IPS-18c (cell line): Measurements from ENCODE around the gene GAB3.

Experiments
- H3K4me3 ChIP-seq: 2 replicates; pipeline ENCODE4 v1.7.0; 2013; ENCODE audit warnings: low read depth, mild to moderate bottlenecking, low read length, moderate library complexity; ENCODE audit not compliant: insufficient read depth
- H3K9me3 ChIP-seq: one replicate; pipeline ENCODE4 v1.6.1; 2013; ENCODE audit warnings: mild to moderate bottlenecking, low read length, moderate library complexity; ENCODE audit not compliant: control insufficient read depth, insufficient read depth

GAB3 gene

DNA sequence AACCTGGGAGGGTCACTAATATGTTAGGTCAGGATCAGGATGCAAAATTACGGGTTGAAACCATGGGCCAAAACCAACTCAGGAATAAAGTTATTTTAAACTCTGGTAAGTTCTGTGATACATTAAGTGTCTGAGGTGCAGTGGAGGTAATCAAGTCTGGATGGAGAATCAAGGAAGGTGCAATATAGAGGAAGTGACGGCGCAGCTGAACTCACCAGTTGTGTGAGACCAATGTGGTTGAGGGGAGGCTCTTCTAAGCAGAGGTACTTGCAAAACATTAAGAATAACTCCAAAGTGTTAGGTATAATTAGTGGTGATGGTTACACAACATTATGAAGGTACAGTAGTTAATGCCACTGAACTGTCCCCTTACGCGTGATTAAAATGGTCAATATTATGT is 19.7 kb downstream of the GAB3 start:
- H3K9me3 ChIP-seq, result no peaks in the 10 kb centered on the region
- no peak overlapping the region for H3K4me3 ChIP-seq

DNA sequence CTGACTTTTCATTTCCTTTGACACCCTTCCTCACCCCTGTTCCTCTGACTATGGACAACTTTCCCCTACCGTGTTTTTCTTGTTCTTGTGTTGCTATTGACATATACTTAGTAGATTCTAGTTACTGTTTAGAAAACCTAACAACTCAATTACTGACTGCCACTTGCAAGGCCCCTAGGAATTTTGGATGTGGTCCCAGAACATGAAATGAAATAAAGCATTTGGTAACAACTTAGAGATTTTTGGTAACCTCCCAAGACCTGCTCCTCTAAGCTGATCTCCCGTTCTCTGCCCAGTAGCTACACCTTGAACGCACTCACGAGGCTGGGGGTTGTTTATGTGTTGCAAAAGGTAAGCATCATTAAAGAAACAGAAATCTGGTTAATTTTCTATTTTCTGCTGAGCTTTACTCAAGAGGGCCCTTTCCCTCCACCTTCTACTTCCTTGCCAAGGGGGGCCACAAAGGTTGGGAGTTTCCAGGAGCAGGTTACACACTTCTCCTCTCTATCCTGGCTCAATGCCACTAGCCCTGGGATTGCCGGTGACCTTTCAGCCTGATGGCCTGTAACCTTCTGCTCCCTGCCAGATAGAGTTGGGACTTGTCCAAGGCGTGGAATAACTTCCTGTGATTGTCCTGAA is 20.5 kb downstream of the GAB3 start:
- no peak overlapping the region; the same call in 1 of the 2 replicates for H3K4me3 ChIP-seq

DNA sequence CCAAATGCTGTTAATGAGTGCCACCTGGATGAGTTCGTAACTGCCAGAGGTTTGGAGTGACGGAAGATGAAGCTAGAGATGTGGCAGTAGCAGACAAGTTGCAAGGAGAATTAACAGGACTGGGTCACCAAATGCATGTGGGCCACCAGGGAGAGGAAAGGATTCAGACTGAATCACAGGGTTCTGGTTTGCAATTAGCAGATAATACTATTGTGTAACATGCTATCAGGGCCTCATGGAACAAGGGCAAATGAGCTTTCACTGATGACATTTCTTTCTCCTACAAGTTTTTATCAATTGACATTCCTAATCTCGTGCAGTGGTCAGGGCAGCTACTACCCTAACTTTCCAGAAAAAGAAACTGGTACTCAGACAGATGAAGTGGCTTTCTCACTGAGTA is 21.4 kb downstream of the GAB3 start:
- H3K4me3 ChIP-seq, result no peak overlapping the region
- no peaks in the 10 kb centered on the region for H3K9me3 ChIP-seq

More for the DNA sequence above, 20.5 kb downstream of the GAB3 start:
- no peaks in the 10 kb centered on the region for H3K9me3 ChIP-seq

DNA sequence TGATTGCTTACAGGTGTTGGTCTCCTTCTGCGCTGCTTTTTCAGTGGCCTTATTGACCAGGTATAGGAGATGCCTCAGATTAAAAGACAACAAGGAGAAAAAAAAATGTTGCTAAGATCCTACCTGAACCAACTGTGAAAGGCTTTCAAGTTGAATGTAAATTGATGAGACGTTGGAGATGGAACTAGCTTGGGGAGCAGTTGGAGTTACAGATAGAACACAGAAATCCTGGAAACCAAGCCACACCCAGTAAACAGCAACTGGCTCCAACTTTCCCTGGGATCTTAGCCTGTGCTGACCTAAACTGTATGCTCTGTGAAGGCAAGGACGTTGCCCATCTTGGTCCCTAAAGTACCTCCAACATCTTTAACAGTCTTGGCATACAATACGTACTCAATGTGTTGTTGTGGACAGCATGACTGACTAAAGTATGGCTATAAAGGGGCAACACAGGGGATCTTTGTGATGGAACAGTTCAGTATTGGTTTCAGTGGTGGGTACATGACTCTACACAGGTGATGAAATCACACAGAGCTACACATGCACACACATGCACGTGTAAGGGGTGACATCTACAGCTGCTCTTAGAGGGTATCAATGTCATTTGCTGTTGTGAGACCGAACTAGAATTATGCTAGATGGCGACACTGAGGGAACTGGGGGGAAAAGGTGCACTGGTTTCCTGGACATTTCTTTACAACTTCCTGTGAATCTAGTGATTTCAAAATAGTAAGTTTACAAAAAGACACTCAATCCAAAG is 22.3 kb downstream of the GAB3 start:
- Histone ChIP-seq H3K4me3 (no peak overlapping the region), H3K9me3 (no peaks in the 10 kb centered on the region)

DNA sequence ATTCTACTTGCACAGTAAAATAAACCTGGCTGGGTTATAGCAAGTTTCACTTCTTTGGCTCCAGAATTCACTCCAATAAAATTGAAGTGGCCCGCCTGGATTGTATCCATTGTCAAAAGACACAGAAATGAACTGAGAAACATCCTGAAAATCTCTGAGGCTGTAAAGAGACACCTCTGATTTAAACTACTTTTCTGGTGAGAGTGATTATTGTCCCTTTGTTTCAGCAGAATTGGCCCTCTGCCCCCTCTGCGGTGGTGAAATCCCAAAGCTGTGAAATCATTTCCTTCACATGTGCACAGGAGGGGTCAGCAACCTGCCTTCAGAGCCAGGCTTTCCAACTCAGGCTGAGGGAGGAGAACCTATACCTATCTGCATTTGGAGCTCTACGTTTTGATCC is 23.0 kb downstream of the GAB3 start:
- Histone ChIP-seq H3K4me3 (no peak overlapping the region), H3K9me3 (no peaks in the 10 kb centered on the region)

DNA sequence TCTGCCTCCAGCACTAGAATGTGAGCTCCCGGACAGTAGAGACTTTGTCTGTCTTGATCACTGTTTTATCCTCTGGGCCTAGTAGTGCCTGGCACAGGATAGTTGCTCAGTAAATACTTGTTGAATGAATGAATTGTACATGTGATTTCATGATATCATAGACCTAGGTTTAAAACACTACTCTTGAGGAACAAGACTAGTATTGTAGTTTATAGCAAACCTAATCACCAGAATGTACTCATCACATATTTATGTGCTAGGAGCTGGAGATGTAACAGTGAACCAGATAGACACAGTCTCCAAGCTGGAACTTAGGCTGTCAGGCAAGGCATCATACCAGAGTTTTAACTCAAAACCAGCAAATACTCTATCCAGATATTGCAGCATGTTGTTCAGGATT is 23.5 kb downstream of the GAB3 start:
- no peaks in the 10 kb centered on the region for H3K9me3 ChIP-seq
- H3K4me3 ChIP-seq, result no peak overlapping the region

DNA sequence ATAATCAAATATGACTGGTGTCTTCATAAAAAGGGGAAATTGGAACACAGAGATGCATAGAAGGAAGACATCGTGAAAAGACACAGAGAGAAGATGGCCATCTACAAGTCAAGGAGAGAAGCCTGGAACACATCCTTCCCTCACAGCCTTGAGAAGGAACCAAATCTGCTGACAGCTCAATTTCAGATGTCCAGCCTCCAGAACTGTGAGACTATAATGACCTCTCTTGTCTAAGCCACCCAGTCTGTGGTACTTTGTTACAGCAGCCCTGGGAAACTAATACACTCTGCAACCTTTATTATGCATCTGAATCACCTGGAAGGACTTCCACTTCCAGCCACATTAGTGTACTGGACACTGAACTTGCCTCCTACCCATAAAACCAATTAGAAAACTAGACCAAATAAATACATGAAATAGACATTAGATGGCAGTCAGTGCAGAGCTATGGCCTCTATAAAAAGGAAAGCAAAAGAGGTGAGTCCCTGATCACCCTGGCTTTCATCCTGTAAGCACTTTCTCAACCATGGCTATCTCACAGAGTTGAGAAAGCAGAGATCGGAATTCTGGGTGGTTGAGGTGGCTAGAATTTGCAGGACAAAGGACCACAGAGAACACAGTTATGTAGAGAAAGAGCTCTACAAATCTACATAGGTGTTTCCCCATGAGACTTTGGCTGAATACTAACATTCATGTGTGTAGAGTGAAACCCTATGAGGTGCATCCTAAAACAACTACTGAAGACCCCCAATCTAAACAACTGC is 25.7 kb downstream of the GAB3 start:
- Histone ChIP-seq H3K4me3 (no peak overlapping the region), H3K9me3 (peaks cover 2% of the 10 kb centered on the region)

DNA sequence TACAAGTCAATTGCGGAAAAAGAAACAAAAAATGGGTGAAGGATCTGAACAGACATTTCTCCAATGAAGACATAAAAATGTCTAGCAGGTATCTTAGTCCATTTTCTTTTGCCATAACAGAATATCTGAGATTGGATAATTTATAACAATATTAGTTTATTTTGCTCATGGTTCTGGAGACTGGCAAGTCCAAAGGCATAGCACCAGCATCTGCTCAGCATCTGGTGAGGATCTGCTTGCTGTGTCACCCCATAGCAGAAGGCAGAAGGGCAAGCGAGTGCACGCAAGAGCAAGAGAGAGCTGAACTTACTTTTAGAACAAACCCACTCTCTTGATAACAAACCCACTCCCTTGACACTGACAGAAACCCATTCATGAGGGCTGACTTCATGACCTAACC is 29.7 kb downstream of the GAB3 start:
- H3K9me3 ChIP-seq, result peaks cover 8% of the 10 kb centered on the region
- H3K4me3 ChIP-seq, result no peak overlapping the region

DNA sequence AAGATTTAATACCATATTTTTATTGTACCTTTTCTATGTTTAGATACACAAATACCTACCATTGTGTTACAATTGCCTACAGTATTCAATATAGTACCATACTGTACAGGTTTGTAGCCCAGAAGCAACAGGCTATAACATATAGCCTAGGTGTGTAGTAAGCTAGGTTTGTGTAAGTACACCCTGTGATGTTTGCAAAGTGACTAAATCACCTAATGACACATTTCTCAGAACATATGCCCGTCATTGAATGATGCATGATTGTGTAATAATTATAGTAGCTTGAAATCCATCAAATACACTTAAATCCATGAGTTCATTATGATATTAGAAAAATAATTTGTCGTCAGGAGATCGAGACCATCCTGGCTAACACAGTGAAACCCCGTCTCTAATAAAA is 30.8 kb downstream of the GAB3 start:
- no peak overlapping the region for H3K4me3 ChIP-seq
- peaks cover 8% of the 10 kb centered on the region for H3K9me3 ChIP-seq

DNA sequence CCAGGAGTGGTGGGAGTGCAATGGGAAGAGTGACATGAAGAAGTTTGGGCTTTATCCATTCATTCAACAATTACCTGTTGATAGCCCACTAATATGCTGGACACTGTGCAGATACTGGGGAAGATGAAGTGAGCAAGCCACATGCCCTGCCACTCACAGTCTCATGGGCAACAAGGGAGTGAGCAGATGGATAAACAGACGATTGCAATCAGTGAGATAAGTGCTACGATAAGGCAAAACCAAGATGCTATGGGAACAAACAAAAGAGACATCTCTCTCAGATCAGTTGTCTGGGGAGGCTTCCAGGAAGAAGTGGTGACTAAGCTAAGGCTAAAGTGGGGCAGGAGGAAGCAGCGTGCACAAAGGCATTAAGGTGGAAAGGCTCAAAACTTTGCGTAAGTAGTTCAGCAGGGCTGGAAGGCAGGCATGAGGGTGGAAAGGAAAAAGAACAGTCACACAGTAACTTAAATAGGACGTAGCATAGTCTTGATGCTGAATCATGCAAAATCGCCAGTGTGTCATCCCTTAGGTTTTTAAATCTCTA is 31.7 kb downstream of the GAB3 start:
- H3K4me3 ChIP-seq, result no peak overlapping the region; the same call in 1 of the 2 replicates
- peaks cover 10% of the 10 kb centered on the region for H3K9me3 ChIP-seq

DNA sequence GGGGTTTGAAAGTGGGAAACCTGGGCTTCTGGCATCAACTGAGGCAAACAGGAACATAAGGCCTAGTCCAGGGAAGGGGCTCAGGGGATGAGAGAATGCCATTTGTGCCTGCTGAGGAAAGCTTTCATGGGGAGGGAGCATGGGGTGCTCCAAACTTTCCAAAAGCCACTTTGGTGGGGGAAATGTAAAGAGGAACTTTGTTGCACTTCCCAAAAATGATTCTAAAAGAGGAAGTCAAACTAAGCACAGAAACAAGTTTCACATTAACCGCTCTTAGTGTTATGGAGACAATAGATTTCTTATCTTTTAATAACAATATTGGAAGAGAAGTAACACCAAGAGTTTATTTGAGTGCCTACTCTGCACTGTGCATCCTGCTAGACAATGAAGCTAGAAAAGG is 32.3 kb downstream of the GAB3 start:
- Histone ChIP-seq H3K4me3 (no peak overlapping the region), H3K9me3 (peaks cover 14% of the 10 kb centered on the region)

DNA sequence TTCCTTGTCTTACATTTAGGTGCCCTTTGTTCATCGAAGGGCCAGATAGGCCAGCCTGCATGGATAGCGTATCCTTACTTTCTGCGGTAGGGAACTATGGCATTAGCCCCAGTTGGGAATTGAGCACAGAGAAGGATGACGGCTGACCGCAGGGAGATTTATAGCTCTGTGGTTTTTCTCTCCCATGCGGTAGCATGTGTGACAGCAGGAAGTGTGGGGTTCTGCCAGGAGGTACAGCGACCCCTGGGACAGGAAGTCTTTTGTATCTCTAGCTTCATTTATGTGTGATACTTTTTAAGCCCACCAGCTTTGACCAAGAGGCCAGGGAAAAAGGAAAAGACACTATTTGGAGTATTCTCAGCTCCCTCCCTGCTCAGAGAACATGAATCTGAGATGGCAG is 33.1 kb downstream of the GAB3 start:
- Histone ChIP-seq H3K9me3 (peaks cover 14% of the 10 kb centered on the region), H3K4me3 (no peak overlapping the region)

DNA sequence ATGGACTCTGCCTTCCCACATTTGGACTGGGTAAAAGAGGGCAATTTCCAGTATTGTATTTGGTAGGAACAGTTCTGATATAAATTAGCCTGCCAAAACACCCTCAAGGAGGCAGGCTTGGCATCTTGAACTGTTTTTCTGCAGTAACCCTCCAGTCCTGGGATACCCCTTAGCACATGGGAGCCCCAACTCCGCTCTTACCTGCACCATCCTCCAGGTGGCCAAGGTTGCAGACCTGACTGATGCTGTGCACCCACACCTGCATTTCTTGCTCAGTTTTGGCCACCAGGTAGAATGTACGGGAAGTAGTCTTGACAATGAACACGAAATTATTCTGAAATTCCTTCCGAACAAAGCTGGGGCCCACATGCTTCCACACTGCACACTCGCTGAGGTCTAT is 35.1 kb downstream of the GAB3 start:
- no peak overlapping the region for H3K4me3 ChIP-seq
- H3K9me3 ChIP-seq, result peaks cover 18% of the 10 kb centered on the region

DNA sequence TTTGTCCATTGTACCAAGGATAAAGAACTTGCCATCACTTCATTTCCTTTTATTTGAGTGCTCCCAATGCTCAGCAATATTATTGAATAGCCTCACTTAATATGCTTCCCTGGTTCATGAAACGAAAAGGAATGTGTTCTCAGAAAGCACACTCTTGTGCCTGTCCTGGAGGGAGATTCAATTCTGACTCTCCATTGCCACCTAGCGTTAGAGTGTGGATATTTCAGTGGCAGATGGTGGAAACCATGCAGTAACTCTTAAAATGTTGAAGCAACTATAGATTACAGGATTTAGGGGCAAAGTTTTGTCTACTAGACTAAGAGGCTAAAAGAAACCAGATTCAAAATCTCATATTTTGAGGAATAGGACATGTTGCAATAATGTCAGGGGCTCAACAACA is 36.0 kb downstream of the GAB3 start:
- H3K4me3 ChIP-seq, result no peak overlapping the region
- peaks cover 18% of the 10 kb centered on the region for H3K9me3 ChIP-seq

DNA sequence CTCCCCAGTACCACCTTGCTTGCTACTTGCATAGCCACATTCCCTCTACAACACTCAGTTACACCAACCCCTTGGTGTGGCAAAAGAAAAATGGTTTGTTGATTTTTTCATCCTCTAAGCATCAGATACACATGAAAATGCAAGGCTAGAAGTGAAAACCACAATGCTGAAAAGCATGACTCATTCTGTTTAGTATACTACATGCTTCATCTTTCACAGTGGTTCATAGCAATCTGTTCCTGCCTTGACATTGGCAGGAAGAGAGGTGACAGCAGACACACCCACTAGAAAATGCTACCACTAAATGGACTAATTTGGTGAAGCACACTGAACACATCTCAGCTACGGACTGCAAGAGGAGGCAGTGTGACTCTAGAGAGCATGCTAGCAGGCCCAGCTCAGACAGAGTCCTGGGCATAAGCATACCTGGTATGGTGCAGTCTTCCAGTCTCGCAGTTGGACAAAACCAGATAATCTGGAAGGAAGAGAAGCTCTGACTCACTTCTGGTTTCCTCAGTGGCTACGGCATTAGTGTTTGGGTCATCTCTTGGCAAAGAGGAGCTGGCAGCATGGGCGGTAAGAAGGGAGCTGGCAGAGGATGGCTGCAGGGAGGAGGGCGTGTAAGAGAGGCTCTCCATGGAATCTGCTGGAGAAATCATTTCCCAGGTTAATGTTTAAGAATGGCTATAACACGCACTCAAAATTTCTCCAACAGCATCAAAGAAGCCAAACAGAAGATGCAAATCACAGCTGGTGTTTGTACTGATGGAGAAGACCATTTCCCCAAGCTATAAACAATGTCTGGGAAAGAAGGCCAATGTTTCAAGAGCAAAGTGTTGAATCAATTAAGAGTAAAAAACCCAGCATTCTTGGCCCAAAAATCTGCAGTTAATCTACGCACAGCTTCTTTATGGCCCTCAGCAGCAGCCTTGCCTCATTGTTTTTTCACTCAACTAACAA is 37.8 kb downstream of the GAB3 start:
- Histone ChIP-seq H3K4me3 (no peak overlapping the region), H3K9me3 (peaks cover 16% of the 10 kb centered on the region)

DNA sequence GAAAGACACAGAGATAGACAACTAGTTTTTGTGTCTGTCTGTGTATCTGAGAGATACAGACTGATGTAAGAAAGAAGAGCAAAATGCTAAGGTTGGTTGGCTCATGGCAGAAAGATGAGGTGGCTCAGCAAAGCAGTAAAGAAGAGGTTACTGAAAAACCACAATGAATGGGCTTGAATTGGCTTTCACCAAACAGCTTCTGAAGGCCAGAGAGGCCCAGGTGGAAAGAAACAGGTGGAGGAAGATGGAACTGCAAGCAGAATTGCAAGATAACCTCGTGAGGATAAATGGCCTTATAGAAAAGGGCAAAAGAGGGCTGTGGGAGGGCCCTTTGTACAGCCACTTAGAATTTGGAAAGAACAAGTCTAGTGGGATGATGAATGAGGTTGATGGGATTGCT is 39.6 kb downstream of the GAB3 start:
- H3K9me3 ChIP-seq, result peaks cover 14% of the 10 kb centered on the region

DNA sequence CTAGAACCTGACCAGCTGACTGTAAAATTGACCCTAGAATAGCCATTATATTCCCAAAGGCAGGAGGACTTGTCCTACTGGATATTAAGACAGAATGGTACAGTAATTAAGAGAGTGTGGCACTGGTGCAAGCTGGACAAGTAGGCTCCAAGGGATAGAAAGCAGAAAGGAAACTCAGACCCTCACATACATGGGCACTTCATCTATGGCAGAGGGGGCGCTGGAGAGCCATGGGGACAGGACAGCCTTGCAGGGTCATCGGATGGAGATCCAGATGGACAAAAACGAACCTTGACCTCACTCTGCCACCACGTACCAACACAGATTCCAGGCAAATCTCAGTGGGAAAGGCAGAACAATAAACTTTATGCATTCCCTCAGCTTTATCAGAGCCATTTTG is 40.6 kb downstream of the GAB3 start:
- Histone ChIP-seq H3K4me3 (no peak overlapping the region), H3K9me3 (peaks cover 14% of the 10 kb centered on the region)

More for the DNA sequence above, 39.6 kb downstream of the GAB3 start:
- no peak overlapping the region for H3K4me3 ChIP-seq
